Measurements from ENCODE around the gene SMC1B.
"Not testable (repeated sequence)": the region's sequence is repeated elsewhere in the genome, so short reads cannot be mapped to it uniquely, and the experiment has no call there.

Gene SMC1B

DNA sequence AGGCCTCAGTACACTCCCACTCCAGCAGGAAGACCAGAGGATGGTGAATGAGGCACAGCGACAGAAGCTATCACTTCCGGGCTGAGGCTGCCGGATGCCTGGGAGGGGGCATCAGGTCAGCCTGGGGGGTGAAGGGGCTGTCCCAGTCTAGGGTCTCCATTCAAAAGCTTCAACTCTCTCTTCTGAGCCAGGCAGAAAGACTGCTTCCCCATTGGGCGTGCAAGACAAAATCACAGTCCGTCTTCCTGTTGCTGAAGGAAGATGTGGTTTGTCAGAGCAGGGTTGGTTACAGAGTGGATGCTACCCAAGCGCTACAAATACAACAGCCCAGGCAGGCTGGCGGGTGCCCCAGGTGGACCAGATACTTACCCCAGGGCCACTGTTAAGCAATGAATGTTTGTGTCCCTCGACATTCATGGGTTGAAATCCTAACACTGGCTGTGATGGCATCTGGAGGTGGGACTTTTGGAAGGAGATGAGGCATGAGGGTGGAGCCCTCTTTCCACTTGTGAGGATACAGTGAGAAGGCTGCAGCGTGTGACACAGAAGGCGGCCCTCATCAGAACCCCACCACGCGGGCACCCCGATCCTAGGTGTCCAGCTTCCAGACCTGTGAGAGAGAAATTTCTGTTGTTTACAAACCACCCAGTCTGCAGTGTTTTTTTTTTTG lies 116.6 kb downstream of the SMC1B start:
- DNase-seq: peak in 1 of 4 experiments; percentile 10

DNA sequence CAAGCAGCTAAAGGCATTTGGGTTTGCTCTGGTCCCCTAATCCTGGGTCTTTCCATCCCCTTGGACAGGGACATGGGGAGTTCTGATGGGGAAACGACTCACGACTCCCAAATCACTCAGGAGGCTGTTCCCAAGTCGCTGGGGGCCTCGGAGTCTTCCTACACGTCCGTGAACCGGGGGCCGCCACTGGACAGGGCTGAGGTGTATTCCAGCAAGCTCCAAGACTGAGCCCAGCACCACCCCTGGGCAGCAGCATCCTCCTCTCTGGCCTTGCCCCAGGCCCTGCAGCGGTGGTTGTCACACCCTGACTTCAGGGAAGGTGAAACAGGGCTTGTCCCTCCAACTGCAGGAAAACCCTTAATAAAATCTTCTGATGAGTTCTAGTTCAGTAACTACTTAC lies 117.9 kb downstream of the SMC1B start:
- no peak for DNase-seq

DNA sequence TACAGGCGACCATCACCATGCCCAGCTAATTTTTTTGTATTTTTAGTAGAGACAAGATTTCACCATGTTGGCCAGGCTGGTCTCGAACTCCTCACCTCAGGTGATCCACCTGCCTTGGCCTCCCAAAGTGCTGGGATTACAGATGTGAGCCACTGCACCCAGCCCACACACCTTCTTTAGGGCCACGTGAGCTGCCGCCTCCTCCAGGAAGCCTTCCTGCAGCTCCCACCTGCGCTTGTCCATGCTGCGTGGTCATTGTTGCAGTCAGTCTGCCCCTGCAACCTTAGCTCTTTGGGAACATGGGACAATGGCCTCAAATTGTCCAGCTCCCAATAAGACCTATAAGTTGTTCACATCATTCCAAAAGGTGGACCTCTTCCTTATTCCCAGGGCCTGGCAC lies 118.4 kb downstream of the SMC1B start:
- DNase-seq: not testable (repeated sequence)

Measured in activated CD4-positive, CD25-positive, alpha-beta regulatory T cell (primary cell).